Osteoblast (primary cell): ENCODE data around the gene UTS2. TPM values are rescaled to one million over a fixed set of nuclear protein-coding genes. Genes with fewer than 3 reads are reported as not detected.

Experiments
- DNase-seq: peaks from one replicate; pipeline ENCODE4 v3.0.0; 2011; ENCODE audit warnings: low spot score, mixed read lengths; ENCODE audit not compliant: insufficient read length; ENCODE audit errors: missing footprints
- H2AFZ ChIP-seq: 2 replicates; pipeline ENCODE4 v1.6.0; 2011; ENCODE audit warnings: mild to moderate bottlenecking, low read length
- H3K27ac ChIP-seq: 2 replicates; pipeline ENCODE4 v1.5.1; 2011; ENCODE audit warnings: mild to moderate bottlenecking, low read depth, low read length, moderate library complexity
- H3K27me3 ChIP-seq: 2 replicates; pipeline ENCODE4 v1.6.0; 2012; ENCODE audit warnings: mild to moderate bottlenecking, control low read depth, inconsistent platforms, low read length, moderate library complexity; ENCODE audit not compliant: insufficient read depth
- H3K36me3 ChIP-seq: 2 replicates; pipeline ENCODE4 v1.5.1; 2011; ENCODE audit warnings: mild to moderate bottlenecking, low read length, control low read depth, moderate library complexity; ENCODE audit not compliant: insufficient read depth
- H3K4me1 ChIP-seq: 2 replicates; pipeline ENCODE4 v1.5.1; 2011; ENCODE audit warnings: mild to moderate bottlenecking, low read length, control low read depth, moderate library complexity; ENCODE audit not compliant: insufficient read depth
- H3K4me2 ChIP-seq: 2 replicates; pipeline ENCODE4 v1.6.0; 2011; ENCODE audit warnings: mild to moderate bottlenecking, low read length; ENCODE audit not compliant: insufficient read depth
- H3K4me3 ChIP-seq: fragments of 200-600 bp; sonication (generic); 3 replicates; pipeline ENCODE4 v1.5.1; 2012; ENCODE audit warnings: mild to moderate bottlenecking, low read length, inconsistent platforms; ENCODE audit not compliant: insufficient read depth
- H3K79me2 ChIP-seq: 2 replicates; pipeline ENCODE4 v1.6.0; 2012; ENCODE audit warnings: mild to moderate bottlenecking, low read length, control low read depth, inconsistent platforms; ENCODE audit not compliant: insufficient read depth
- H3K9me3 ChIP-seq: 2 replicates; pipeline ENCODE4 v1.5.1; 2011; ENCODE audit warnings: low read depth, low read length, control low read depth
- H4K20me1 ChIP-seq: 2 replicates; pipeline ENCODE4 v1.6.0; 2012; ENCODE audit warnings: mild to moderate bottlenecking, low read length, control low read depth; ENCODE audit not compliant: insufficient read depth
- total RNA-seq: library from RNA; depleted of rRNA; stranded (reverse); fragments of >200 nt; gene quantifications from 2 replicates; pipeline ENCODE4 v1.2.3, GENCODE V29; 2012
- TF ChIP-seq, protein P1 (sequence below): IDR thresholded peaks from 2 replicates; pipeline ENCODE4 v1.5.1; 2011; ENCODE audit warnings: mild to moderate bottlenecking, low read depth, low read length, moderate library complexity; ENCODE audit errors: extremely low read depth

UTS2 gene
- total RNA-seq, 1 donor, result under 0.01 TPM

DNA sequence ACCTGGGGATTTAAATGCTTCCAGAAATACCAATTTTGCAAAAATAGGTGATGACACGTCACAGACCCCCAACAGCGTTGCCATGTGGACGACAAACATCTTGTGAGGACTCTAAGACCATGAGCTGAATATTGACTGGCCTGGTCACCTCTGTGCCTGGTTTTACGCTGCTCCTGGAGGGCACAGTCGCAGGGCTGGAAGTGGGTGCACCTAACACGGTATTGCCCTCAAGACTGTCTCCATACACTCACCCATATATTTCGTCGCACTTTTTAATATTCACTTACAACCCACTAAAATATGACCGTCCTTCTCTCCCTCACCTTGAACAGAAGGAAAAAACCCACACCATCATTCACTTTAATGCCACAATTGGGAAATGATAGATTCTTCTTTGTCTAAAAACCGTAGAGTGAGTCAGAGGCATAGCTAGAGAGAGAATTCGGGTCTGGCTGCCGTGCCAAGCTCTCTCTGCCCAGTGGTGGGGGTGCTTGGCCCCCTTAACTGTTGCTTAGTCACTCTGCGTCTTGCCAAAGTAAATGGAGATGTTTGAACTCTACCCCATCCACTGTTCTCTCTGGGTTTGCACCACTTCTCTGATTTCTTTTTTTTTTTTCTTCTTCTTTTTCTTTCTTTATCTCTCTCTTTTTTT lies 40.8 kb upstream of the UTS2 start:
- Histone ChIP-seq H3K27ac (peak overlapping the region; percentile 41), H3K79me2 (no peaks in the 10 kb centered on the region), H3K4me3 (no peak overlapping the region), H3K4me1 (peaks cover 23% of the 10 kb centered on the region), H3K9me3 (no peaks in the 10 kb centered on the region), H3K4me2 (peak overlapping the region; percentile 72), H2AFZ (no peak overlapping the region), H3K27me3 (no peaks in the 10 kb centered on the region), H3K36me3 (no peaks in the 10 kb centered on the region), H4K20me1 (no peaks in the 10 kb centered on the region)
- TF ChIP-seq, protein P1, sequence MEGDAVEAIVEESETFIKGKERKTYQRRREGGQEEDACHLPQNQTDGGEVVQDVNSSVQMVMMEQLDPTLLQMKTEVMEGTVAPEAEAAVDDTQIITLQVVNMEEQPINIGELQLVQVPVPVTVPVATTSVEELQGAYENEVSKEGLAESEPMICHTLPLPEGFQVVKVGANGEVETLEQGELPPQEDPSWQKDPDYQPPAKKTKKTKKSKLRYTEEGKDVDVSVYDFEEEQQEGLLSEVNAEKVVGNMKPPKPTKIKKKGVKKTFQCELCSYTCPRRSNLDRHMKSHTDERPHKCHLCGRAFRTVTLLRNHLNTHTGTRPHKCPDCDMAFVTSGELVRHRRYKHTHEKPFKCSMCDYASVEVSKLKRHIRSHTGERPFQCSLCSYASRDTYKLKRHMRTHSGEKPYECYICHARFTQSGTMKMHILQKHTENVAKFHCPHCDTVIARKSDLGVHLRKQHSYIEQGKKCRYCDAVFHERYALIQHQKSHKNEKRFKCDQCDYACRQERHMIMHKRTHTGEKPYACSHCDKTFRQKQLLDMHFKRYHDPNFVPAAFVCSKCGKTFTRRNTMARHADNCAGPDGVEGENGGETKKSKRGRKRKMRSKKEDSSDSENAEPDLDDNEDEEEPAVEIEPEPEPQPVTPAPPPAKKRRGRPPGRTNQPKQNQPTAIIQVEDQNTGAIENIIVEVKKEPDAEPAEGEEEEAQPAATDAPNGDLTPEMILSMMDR, result no peak
- peak; percentile 93 for DNase-seq

DNA sequence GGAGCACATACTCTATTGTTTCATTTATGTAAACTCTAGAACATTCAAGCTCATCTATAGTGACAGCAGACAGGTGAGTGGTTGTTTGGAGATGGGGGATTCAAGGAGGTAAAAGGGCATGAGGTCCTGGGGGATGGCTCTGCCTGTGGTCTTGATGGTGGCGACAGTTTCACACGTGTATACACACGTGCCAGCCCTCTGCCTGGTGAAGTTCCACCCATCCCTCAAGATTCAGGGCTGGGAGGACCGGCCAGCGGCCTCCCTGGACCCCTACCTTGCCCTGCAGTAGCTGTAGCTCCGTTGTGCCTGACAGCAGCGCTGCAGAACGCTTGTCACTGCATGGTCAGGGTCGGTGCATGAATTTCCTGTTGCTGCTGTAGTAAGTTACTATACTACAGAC lies 38.9 kb upstream of the UTS2 start:
- Histone ChIP-seq H3K9me3 (no peaks in the 10 kb centered on the region), H3K36me3 (no peaks in the 10 kb centered on the region), H3K4me1 (peaks cover 23% of the 10 kb centered on the region), H3K4me2 (no peak overlapping the region), H2AFZ (no peak overlapping the region), H3K27me3 (no peaks in the 10 kb centered on the region), H3K4me3 (no peak overlapping the region), H3K27ac (no peak overlapping the region), H3K79me2 (no peaks in the 10 kb centered on the region), H4K20me1 (no peaks in the 10 kb centered on the region)
- DNase-seq, result no peak
- TF ChIP-seq, protein P1, result no peak

DNA sequence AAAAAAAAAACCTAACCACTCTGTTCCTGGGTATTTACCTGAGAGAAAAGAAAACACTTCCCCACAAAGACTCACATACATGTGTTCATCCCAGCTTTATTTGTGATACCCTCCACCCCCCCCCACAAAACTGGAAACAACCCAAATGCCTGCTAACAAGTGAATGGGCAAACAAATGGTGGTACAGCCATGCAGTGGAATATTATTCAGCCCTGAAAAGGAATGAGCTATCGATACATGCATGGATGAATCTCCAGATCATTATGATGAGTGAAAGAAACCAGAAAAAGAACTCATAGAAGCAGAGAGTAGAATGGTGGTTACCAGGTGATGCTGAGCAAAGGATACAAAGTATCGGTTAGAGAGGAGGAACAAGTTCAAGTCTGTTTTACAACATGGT lies 38.0 kb upstream of the UTS2 start:
- Histone ChIP-seq H3K9me3 (no peaks in the 10 kb centered on the region), H3K79me2 (no peaks in the 10 kb centered on the region)
- TF ChIP-seq, protein P1, result no peak

DNA sequence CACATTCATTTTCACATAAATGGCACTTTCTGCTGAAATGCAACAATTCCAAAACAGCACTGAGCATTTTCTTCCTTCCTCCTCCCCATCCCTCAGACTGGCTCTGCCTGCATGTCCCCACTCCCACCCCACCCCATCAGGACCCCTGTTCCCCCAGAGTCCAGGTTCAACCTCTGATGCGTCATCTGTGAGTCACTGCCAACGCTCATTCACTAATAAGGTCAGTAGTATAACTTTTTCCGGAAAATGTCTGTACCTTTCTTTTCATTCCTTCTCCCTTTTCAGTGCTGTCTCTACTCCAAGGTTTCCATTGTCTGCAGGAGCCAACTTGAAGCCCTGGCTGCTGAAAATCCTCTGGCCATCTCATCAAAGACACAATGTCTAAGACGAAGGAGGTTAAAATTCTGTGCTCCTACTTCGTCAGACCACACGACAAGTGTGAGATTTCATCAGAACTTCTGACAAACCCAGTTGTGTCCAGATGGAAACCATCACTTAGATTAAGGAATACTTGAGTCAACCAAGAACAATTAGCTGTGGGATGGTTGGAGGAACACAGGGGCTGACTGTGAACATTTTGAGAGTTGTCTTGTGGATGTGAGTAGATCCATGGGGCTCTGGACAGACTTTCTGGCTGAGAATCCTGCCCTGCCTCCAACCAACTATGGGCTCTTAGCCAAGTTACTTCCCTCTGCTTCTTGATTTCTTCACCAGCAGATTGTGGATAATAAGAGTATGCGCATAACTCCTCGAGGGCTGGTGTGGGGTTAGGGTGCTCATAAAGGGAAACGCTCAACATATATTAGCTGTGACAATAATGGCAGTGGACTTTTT lies 35.6 kb upstream of the UTS2 start:
- H3K27me3 ChIP-seq, result peaks cover 2% of the 10 kb centered on the region
- H3K4me3 ChIP-seq, result no peak overlapping the region
- H2AFZ ChIP-seq, result no peak overlapping the region
- peak; percentile 65 for DNase-seq
- no peaks in the 10 kb centered on the region for H3K36me3 ChIP-seq
- no peaks in the 10 kb centered on the region for H3K9me3 ChIP-seq
- TF ChIP-seq, protein P1, result no peak
- peaks cover 17% of the 10 kb centered on the region for H3K4me1 ChIP-seq
- H3K4me2 ChIP-seq, result no peak overlapping the region
- H3K79me2 ChIP-seq, result no peaks in the 10 kb centered on the region
- H4K20me1 ChIP-seq, result no peaks in the 10 kb centered on the region
- H3K27ac ChIP-seq, result no peak overlapping the region

More for the DNA sequence above, 38.0 kb upstream of the UTS2 start:
- Histone ChIP-seq H2AFZ (no peak overlapping the region), H3K27me3 (peaks cover 2% of the 10 kb centered on the region), H3K27ac (no peak overlapping the region), H3K4me3 (no peak overlapping the region), H3K4me2 (no peak overlapping the region), H3K36me3 (no peaks in the 10 kb centered on the region), H4K20me1 (no peaks in the 10 kb centered on the region), H3K4me1 (peaks cover 29% of the 10 kb centered on the region)
- no peak for DNase-seq
